RPMI7951 (cell line): ENCODE measurements around the gene PSMA2. TPM values are rescaled to one million over a fixed set of nuclear protein-coding genes. Genes with fewer than 3 reads are reported as not detected.

Source experiments
- DNase-seq: peaks from one replicate; pipeline ENCODE4 v3.0.0-alpha.2; 2012; ENCODE audit warnings: low read depth
- total RNA-seq: library from RNA; depleted of rRNA; stranded (reverse); fragments of >200 nt; shearing (Covaris generic); gene quantifications from 2 replicates; pipeline ENCODE4 v1.2.3, GENCODE V29; 2014; rRNA removed

Gene PSMA2
- total RNA-seq = 428 and 438 TPM in 2 replicates

GRCh38 chr7:42931834-42932651 lies at the start of gene PSMA2, which contains the start of gene MRPL32:
PSMA2 (minus strand) TSS chr7:42932174; CDS start chr7:42932158, 16 bp downstream.
MRPL32 (plus strand) TSS chr7:42932376; CDS start chr7:42932387, 11 bp downstream.
- peak; percentile 99 for DNase-seq

DNA sequence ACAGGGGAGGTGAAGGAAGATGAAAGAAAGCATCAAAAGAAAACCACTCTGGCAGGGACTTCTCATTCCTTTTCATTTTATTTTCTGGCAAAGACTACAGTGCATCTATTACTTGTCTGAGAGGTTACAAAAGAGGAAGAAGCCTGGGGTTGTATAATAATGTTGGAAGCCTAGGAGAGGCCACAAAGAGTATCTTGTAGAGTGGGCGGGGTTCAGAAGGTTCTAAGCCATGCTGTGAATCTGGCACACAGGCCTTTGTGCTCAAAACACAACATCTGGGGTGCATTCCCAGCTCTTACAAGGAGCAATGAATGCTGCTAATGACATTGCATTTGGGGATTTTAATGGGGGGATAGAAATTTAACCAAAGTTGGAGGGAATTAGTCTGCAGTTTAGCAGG lies 49.6 kb upstream of the PSMA2 start:
- peak; percentile 11 for DNase-seq

DNA sequence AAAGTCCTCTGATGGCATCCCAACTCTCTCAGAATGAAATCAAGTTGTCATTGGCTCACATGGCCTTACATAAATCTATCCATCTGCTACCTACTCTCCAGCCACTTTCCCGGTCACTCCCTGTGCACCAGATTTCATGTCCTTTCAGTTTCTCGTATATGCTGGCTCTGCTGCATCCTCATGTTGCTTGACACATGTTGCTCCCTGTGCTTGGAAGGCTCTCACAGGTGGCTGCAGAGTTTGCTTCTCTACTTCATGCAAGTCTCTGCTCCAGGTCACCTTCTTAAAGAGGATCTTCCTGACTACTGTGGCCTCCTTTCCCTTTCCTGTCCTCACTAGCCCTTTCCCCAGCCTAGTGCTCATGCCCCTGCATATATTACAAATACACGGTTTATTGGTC lies 48.5 kb upstream of the PSMA2 start:
- DNase-seq = no peak

DNA sequence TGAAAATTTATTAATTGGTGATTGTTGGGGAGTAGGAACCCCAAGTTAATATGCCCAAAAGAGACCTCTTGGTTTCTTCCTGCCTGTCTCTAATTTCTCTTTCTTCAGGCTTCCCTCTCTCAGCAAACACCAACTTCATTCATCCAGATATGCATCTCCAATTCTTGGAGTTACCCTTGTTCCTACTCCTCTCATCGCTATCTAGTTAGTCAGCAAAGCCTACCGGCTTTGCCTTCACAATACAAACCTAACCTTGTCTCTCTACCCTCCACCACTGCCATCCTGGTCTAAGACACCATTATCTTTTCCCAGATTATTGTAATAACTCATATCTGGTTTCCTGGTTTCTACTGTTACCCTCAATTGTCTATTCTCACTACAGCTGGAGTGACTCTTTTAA lies 48.1 kb upstream of the PSMA2 start:
- peak; percentile 14 for DNase-seq

DNA sequence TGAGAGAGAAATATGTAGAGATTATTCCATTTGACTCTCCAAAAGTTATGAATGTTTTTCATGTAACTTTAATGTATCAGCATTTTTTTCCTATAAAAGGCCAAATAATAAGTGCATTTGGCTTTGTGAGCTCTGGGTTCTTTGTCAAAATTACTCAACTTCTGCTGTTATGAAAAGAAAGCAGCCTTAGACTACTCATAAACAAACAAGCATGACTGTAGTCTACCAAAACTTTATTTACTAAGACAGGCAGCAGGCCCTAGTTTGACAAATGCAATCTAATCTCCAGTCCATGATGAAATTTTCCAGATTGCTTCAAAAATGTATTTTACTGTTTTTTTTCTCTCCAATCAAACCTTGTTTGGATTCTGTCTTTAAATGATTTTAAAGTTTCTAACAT lies 46.5 kb upstream of the PSMA2 start:
- DNase-seq = no peak

DNA sequence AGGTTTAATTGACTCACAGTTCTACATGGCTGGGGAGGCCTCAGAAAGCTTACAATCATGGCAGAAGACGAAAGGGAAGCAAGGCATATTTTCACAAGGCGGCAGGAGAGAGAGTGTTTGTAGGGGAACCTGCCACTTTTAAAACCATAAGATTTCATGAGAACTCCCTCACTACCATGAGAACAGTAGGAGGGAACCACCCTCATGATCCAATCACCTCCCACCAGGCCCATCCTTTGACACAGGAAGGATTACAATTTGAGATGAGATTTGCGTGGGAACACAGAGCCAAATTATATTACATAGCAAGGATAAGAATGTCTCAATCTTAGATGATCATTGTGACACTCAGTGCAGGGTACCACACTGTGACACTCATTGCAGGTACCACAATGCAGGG lies 44.4 kb upstream of the PSMA2 start:
- DNase-seq = no peak

DNA sequence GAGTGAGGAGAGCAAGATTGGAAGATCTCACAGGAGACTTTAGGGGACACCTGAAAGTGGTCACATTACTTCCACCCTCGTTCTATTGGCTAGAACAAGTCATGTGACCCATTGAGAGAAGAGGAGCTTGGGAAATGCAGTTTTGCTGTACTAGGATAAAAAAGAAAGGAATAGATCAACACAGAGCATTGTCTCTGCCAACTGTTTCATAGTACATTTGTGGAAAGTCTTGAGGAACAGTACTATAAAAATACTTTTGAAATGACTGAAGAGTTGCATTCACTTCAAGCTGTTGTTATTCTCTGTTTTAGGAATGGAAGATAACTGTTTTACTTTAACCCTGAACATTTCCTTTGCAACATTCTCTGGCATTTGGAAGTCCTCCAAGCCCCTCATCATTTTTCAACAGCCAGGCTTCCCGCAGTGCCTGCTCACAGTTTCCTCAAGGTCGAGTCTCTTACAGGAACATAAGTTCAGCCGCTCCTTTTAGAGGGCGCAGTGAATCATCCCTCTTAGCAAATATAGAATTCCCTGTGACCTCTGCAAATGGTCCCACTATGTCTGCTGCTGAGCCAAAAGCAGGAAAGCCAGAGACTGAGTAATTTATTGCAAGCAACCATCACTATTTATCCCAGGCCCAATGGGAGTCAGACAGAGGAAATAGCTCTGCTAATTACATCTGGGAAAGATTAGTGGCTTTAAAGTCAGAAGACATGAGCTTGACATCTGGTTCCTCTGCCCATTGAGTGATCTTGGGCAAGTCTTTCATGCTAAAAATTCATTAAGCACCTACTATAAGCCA lies 40.9 kb upstream of the PSMA2 start:
- peak; percentile 97 for DNase-seq

DNA sequence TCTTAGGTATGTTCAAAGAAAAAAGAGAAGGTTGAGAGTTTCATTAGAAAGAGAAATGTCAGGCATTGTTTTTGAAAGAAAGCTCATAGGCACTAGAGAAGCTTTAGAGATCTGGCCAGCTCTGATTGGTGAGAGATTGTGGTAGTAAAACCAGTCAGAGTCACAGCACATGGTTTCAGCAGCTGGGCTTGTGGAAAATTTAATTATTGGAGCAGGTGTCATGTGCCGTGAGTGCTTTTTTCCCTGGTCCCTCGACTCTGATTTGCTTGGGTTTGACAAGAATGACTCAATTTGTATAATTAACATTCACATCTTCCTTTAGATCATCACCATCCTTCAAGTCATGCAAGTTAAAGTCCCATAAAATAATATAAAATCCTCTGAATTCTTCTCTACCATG lies 35.4 kb upstream of the PSMA2 start:
- no peak for DNase-seq

DNA sequence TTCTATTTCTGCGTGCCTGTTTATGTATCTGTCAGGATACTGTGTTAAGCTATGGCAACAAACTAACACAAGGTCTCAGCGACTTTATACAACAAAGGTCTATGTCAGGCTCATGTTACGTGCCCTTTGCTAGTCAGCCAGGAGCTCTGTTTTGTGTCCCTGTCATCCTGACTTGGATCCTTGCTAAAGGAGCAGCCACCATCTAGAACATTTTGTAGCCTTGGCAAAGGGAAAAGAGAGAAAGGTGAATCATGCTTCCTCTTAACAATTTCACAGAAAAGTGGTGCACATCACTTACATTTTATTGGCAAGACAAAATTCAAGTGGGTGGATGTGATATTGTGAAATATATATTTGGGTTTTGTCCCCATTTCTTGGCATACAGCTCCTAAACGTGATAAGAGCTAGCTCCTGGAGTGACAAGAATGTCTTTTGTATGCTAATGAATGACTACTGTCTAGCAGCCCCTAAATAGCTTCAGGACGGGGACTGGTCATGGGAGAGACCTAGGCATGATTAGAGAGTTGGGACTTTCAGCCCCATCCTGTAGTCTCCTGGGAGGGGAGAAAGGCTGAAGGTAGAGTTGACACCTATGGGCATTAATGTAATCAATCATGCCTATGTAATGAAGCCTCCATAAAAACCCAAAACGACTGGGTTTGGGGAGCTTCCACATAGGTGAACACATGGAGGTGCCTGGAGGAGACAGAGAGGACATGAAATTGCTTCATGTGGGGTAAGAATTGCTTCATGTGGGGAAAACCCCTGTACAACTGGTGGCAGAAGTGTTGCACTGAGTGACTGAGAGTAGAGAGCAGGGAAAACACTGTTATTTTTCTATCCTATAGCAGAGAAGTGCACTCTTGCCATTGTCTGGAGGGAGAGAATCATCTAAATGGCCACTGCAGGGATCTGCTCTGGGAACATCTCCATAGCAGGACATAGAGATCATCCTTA lies 33.2 kb upstream of the PSMA2 start:
- DNase-seq = no peak

GRCh38 chr7:42964293-42964692 lies 32.3 kb upstream of the PSMA2 start:
- no peak for DNase-seq

DNA sequence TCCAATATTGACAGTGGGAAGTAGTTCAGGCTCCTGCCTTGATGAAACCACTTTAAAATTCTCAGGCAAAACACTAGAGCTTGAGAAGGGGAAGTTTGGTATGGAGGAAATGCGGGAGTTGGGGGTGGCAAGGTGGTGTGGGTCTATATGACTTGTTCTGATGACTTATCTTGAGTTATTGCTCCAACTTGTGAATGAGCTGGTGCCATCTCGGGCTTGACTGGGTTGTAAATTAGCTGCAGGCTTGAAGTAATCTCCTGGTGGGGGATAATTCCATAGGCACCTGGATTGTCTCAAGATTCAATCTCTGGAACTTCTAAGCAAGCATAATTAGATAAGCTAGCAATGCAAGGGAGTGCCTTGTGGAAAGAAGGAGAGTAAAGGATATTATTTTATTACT lies 29.2 kb upstream of the PSMA2 start:
- DNase-seq = no peak

GRCh38 chr7:42960762-42961161 lies 28.8 kb upstream of the PSMA2 start:
- no peak for DNase-seq

DNA sequence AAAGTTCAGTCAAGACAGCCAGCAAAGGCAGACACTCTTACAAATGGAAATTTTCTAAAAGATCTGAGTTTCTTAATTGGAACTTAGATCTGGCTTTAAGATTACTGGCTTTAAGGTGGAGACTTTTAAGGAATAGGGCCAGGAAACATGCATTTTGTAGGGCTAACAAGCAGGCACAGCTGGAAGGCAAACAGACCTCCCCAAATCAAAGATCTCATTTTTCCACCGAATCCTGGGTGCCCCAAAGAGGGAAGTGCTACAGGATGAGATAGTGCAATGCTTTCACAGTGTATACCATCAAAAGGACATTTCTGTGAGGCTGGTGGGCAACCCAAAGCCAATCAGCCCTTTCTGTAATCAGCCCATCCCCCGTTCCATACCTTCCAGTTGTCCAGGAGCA lies 27.6 kb upstream of the PSMA2 start:
- no peak for DNase-seq

DNA sequence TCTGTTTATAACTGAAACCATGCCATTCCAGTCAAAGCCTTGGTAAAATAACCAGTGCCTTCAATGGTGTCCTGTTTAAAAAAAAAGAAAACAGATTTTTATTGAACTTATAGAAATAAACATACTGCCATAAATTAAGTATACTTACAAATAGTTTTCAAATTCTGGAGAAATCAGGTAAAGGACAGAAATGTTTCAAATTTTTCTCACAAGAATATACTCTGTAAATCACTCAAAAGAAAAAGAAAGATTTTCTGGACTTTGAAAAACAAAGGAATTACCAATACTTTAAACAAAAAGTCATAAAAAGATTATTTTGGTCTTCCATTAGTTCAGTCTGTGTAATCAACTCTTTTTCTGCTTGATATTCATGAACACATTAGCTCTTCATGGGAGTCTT lies 24.1 kb upstream of the PSMA2 start:
- DNase-seq = no peak

- DNase-seq = no peak
Observed at GRCh38 chr7:42953994-42954393, 22.0 kb upstream of the PSMA2 start.

DNA sequence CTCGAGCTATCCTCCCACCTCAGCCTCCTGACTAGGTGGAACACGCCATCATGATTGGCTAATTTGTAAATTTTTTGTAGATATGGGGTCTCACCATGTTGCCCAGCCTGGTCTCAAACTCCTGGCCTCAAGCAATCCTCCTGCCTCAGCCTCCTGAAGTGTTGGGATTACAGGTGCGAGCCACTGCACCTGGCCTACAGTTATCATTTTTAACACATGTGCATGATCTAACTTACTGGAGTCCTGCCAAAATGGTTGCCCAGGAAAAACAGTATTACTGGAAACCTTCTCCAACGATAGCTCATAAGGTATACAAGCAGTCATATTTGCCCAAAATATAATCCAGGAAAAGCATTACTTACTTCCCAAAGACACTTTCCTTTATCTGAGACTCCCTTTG lies 20.4 kb upstream of the PSMA2 start:
- no peak for DNase-seq

DNA sequence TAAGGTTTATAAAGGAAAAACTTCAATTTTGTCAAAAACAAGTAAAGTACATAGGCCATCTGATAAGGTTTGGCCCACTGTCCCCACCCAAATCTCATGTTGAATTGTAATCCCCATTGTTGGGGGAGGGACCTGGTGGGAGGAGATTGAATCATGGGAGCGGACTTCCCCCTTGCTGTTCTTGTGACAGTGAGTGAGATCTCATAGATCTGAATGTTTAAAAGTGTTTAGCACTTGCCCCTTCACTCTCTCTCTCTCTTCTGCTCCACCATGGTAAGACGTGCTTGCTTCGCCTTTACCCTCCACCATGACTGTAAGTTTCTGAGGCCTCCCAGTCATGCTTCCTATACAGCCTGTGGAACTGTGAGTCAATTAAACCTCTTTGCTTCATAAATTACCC lies 18.4 kb upstream of the PSMA2 start:
- DNase-seq = no peak

DNA sequence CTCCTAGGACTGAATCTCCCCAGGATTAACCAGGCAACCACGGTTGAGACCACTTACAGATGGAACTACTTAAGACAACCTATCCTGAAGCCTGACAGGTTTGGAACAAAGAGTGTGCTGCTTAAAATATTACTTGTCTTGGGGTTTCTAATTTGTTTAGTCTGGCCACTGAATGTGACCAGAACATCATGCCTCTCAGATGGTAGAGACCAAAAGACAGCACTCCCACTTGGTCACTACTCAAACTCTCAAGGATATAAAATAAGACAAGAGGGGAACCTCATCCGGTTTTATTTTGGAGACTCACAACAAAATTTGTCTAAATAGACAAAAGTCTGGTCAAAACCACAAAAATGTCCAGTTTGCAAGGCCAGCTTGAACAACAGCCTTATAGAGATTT lies 15.5 kb upstream of the PSMA2 start:
- DNase-seq = peak; percentile 26

GRCh38 chr7:42946627-42946950 lies 14.6 kb upstream of the PSMA2 start:
- peak; percentile 33 for DNase-seq

GRCh38 chr7:42945821-42946626 lies 14.1 kb upstream of the PSMA2 start:
- DNase-seq = peak; percentile 51
